Sigmoid colon (tissue), 7 donors: ENCODE measurements around the gene MSLN. TPM values are rescaled to one million over a fixed set of nuclear protein-coding genes. Genes with fewer than 3 reads are reported as not detected.
A peak's percentile ranks its signal among the peaks of the same experiment; 100 is the strongest.
"Not testable (repeated sequence)": the region's sequence is repeated elsewhere in the genome, so short reads cannot be mapped to it uniquely, and the experiment has no call there.

Experiments used
- DNase-seq: peaks from one replicate; pipeline ENCODE4 v3.0.0-alpha.2; 2019
- H3K27ac ChIP-seq, 4 donors: fragments of 200-600 bp; sonication (generic); one replicate each; pipeline ENCODE4 v1.5.1; 2016 to 2019; ENCODE audit warnings: mild to moderate bottlenecking in 1 of 4
- H3K27me3 ChIP-seq, 3 donors: fragments of 200-600 bp; sonication (generic); one replicate each; pipeline ENCODE4 v1.5.1; 2019; ENCODE audit warnings: mild to moderate bottlenecking in 1 of 3
- H3K36me3 ChIP-seq, 4 donors: fragments of 200-600 bp; sonication (generic); one replicate each; pipeline ENCODE4 v1.5.1; 2016 to 2019
- H3K4me1 ChIP-seq, 4 donors: fragments of 200-600 bp; sonication (generic); one replicate each; pipeline ENCODE4 v1.5.1; 2017 to 2019
- H3K4me3 ChIP-seq, 4 donors: fragments of 200-600 bp; sonication (generic); one replicate each; pipeline ENCODE4 v1.5.1; 2017 to 2019; ENCODE audit warnings: mild to moderate bottlenecking in 2 of 4, moderate library complexity in 1 of 4
- H3K9me3 ChIP-seq, 4 donors: fragments of 200-600 bp in 3 of 4; sonication (generic) in 3 of 4; one replicate each; pipeline versions ENCODE4 v1.5.1 to v1.6.1; 2013 to 2019
- CTCF ChIP-seq, 4 experiments: fragments of 450-650 bp in 3 of 4; fragments of 200-600 bp in 1 of 4; IDR thresholded peaks; one replicate each; pipeline ENCODE4 v1.5.1; 2016 to 2019; ENCODE audit warnings: antibody characterized with exemption in 4 of 4, mild to moderate bottlenecking in 3 of 4, moderate library complexity in 2 of 4
- EP300 ChIP-seq, 4 donors: sonication (generic); formaldehyde crosslinking; IDR thresholded peaks; one replicate each; pipeline ENCODE4 v1.6.1; 2017; ENCODE audit warnings: antibody characterized with exemption in 4 of 4
- POLR2A ChIP-seq, 2 donors: fragments of 450-650 bp; IDR thresholded peaks; one replicate each; pipeline ENCODE4 v1.6.1; 2016; ENCODE audit warnings: antibody characterized with exemption in 2 of 2, mild to moderate bottlenecking in 2 of 2, moderate library complexity in 2 of 2
- POLR2AphosphoS5 ChIP-seq, 4 donors: sonication (generic); formaldehyde crosslinking; IDR thresholded peaks; one replicate each; pipeline ENCODE4 v1.6.1; 2017; ENCODE audit warnings: antibody characterized with exemption in 4 of 4
- WGBS, 2 donors: extraction: QIAGEN DNeasy Blood & Tissue Kit; methylation state at CpG; one replicate each; pipeline ENCODE4 v1.1.7; 2013; 5-methylcytosine and 5-hydroxymethylcytosine counted together
- intact Hi-C: fragments of 100-400 bp; cut with DNase I; formaldehyde crosslinking; loops from one replicate; pipeline ENCODE4 v1.15.1; 2023
- polyA plus RNA-seq, 3 donors: library from polyadenylated mRNA; stranded (reverse); fragments of 200-250 nt; gene quantifications; one replicate each; pipeline ENCODE4 v1.2.3, GENCODE V29; 2013
- total RNA-seq, 4 donors: library from RNA; depleted of rRNA; stranded (reverse); fragments of >200 nt; gene quantifications; one replicate each; pipeline ENCODE4 v1.1.0, GENCODE V29; 2016
- donor health status: healthy with polysubstance abuse.
- donor health status: Bipolar disorder and iron deficiency.
- donor health status: healthy.

The MSLN gene
- total RNA-seq (under 1 TPM in 1 of 4 donors, not detected in 3; 0.54 TPM), polyA plus RNA-seq (1 to 10 TPM; 1.2 to 3.5 (median 1.2) TPM)

- TF ChIP-seq CTCF (IDR thresholded peaks at IDR 0.05), result no peak
- TF ChIP-seq EP300 (IDR thresholded peaks at IDR 0.05), result no peak
- no peak for TF ChIP-seq POLR2AphosphoS5 (IDR thresholded peaks at IDR 0.05)
- no peak for TF ChIP-seq POLR2A (IDR thresholded peaks at IDR 0.05)
- 30 to 71% methylated on average over 37 of the region's 37 CpGs for WGBS, 2 donors
- no peak within 1 kb of the TSS for H3K27ac ChIP-seq
- peaks cover 0 to 1% (median 0%) of the 10 kb centered on the region in 4 donors for H3K9me3 ChIP-seq
- H3K4me3 ChIP-seq, result no peak within 1 kb of the TSS
- no peak for DNase-seq
- peaks cover 0 to 19% (median 0%) of the 10 kb centered on the region in 3 donors for H3K27me3 ChIP-seq
- intact Hi-C loops, result no loop called here
- no peaks in the 10 kb centered on the region for H3K4me1 ChIP-seq
- H3K36me3 ChIP-seq, result no peaks in the 10 kb centered on the region
Observed at GRCh38 chr16:760545-761343, at the start of gene MSLN. Gene MSLN (plus strand): TSS chr16:760734. CDS start chr16:762681, 1,947 bp downstream.

GRCh38 chr16:711084-711483 lies 49.5 kb upstream of the MSLN start:
- H3K36me3 ChIP-seq, result no peaks in the 10 kb centered on the region
- intact Hi-C loops, result loop anchor here (1.0 to 5.0 kb wide), 4 partner anchors 29 to 392 kb away; partner anchors contain the start of gene CIAO3
- no peak for TF ChIP-seq EP300 (IDR thresholded peaks at IDR 0.05)
- peaks cover 27 to 60% (median 56%) of the 10 kb centered on the region in 3 donors for H3K27me3 ChIP-seq
- DNase-seq, result no peak
- H3K4me1 ChIP-seq, result peaks cover 0 to 34% (median 22%) of the 10 kb centered on the region in 4 donors
- H3K4me3 ChIP-seq, result no peak overlapping the region
- H3K9me3 ChIP-seq, result no peaks in the 10 kb centered on the region
- 67 to 78% methylated on average over 12 of the region's 12 CpGs for WGBS, 2 donors
- H3K27ac ChIP-seq, result no peak overlapping the region

GRCh38 chr16:711548-712320 lies 48.8 kb upstream of the MSLN start:
- 5 to 11% methylated on average over 25 of the region's 25 CpGs for WGBS, 2 donors
- no peak overlapping the region for H3K4me3 ChIP-seq
- DNase-seq, result peak; percentile 87
- intact Hi-C loops, result loop anchor here (1.0 to 5.0 kb wide), 4 partner anchors 29 to 391 kb away; partner anchors contain the start of gene CIAO3
- no peak for TF ChIP-seq POLR2A (IDR thresholded peaks at IDR 0.05)
- TF ChIP-seq CTCF (IDR thresholded peaks at IDR 0.05), result peak; percentile 81 to 93 (median 90)
- TF ChIP-seq EP300 (IDR thresholded peaks at IDR 0.05), result no peak
- peaks cover 20 to 60% (median 50%) of the 10 kb centered on the region in 3 donors for H3K27me3 ChIP-seq
- peaks cover 0 to 35% (median 25%) of the 10 kb centered on the region in 4 donors for H3K4me1 ChIP-seq
- no peaks in the 10 kb centered on the region for H3K9me3 ChIP-seq
- H3K36me3 ChIP-seq, result no peaks in the 10 kb centered on the region
- no peak overlapping the region for H3K27ac ChIP-seq

- H3K36me3 ChIP-seq, H3K4me3 ChIP-seq, DNase-seq, H3K27ac ChIP-seq, H3K9me3 ChIP-seq: not testable (repeated sequence)
- WGBS, 2 donors, result 30 to 57% methylated on average over 13 of the region's 13 CpGs
- intact Hi-C loops, result loop anchor here (5.0 kb wide), 1 partner anchor 345 kb away; no protein-coding TSS in a partner anchor
- Histone ChIP-seq H3K4me1 (peaks cover 0 to 38% (median 27%) of the 10 kb centered on the region in 4 donors), H3K27me3 (peaks cover 16 to 50% (median 40%) of the 10 kb centered on the region in 3 donors)
- TF ChIP-seq CTCF (IDR thresholded peaks at IDR 0.05) (peak in 1 of 4 experiments; percentile 12), POLR2AphosphoS5 (IDR thresholded peaks at IDR 0.05) (peak in 1 of 4 donors; percentile 6)
Observed at GRCh38 chr16:712740-713250, 47.7 kb upstream of the MSLN start.
